ENCODE data around the gene NDOR1.

Gene NDOR1

DNA sequence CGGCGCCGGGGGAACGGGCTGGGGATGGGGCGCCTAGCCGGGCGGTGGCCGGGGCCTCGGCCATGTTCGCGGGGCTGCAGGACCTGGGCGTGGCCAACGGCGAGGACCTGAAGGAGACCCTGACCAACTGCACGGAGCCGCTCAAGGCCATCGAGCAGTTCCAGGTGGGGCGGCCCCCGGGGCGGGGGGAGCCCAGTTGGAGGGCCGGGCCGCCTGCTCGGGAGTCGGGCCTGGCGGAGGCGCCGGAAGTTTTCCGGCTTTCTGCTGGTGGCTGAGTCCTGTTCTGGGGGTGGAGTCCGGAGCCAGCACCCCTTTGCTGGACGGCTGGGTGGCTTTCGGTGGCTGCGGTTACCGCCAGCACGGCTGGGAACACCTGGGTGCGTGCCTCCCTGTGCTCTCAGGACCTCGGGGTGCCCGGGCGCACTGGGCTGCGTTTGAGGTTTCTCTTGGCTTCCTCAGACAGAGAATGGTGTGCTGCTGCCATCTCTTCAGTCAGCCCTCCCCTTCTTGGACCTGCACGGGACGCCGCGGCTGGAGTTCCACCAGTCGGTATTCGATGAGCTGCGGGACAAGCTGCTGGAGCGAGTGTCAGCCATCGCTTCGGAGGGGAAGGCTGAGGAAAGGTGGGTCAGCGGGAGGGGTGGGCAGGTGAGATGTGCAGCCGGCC is 50.1 kb downstream of the NDOR1 start:
- DNase-seq = peak in 1 of 51 donors; percentile 48

DNA sequence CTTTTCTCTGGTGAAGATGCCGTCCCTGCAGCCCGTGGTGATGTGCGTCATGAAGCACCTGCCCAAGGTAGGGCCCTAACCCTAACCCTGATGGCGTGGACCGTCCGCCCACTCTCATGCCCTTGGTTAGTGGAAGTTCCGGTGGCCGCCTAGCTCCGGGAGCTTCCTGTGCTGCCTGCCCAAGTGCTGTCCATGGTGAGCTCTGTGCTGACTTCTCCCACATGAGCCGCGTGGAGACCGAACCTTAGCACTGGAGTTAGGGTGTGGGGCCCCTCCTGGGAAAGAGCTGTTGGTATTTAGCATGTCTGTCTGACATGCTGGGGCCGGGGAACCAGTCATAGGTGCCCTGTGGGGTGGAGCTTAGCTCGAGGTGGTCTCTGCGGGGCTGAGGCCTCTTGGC is 50.9 kb downstream of the NDOR1 start:
- DNase-seq = no peak

DNA sequence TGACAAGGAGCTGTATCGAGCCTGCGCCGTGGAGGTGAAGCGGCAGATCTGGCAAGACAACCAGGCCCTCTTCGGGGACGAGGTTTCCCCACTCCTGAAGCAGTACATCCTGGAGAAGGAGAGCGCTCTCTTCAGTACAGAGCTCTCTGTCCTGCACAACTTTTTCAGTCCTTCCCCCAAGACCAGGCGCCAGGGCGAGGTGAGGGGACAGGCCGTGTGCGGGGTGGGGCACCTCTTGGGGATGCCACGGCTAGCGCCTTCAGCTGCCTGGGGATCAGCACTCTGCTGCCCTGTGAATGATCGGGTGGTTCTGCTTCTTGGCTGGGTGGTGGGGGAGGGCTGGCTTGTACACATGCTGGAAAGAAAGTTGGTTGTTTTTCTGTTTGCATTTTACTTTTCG is 51.4 kb downstream of the NDOR1 start:
- DNase-seq = no peak

DNA sequence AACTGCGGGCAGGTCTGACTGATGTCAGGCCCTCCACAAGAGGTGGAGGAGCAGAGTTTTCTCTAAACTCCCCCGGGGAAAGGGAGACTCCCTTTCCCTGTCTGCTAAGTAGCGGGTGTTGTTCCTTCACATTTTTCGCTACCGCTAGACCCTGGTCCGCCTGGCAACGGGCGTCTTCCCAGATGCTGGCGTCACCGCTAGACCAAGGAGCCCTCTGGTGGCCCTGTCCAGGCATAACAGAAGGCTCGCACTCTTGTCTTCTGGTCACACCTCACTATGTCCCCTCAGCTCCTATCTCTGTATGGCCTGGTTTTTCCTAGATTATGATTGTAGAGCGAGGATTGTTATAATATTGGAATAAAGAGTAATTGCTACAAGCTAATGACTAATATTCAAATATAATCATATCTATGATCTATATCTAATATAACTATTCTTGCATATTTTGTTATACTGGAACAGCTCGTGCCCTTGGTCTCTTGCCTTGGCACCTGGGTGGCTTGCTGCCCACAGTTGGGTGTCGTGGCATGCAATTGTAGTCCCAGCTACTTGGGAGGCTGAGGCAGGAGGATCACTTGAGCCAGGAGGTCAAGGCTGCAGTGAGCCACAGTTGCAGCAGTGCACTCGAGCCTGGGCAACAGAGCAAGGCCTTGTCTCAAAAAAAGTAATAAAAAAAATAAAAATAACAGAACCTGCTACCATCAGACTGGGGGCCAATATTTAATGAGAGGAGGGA is 56.8 kb downstream of the NDOR1 start:
- DNase-seq = peak in 10 of 51 donors; percentile 6 to 36 (median 20)

DNA sequence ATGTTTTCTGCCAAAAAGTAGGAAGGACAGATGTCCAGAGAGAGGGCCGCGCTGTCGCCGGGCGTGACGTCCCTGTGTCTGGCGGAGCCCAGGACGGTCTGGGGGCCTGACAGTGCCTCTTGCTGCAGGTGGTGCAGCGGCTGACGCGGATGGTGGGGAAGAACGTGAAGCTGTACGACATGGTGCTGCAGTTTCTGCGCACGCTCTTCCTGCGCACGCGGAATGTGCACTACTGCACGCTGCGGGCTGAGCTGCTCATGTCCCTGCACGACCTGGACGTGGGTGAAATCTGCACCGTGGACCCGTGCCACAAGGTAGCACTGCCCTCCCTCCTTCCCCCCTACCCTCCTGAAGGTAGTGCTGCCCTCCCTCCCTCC is 57.4 kb downstream of the NDOR1 start:
- no peak for DNase-seq

DNA sequence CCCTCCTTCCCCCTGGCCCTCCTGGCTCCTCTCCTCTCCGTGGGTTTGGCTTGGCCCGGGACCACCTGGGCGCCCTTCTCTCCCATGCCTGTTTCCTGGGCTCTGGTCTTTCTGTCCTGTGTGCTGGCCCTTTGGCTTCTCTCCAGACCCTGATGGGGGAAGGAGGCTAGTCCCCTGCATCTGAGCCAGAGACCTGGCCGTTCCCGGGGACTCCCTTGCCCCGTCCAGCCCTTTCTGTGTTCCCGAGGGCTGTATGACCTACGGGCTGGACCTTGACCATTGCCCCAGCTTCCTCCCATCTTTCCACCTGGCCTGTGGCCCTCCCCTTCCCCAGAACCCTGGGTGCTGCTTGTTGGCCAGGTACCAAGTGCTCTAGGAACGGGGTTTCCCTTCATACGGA is 58.0 kb downstream of the NDOR1 start:
- no peak for DNase-seq

DNA sequence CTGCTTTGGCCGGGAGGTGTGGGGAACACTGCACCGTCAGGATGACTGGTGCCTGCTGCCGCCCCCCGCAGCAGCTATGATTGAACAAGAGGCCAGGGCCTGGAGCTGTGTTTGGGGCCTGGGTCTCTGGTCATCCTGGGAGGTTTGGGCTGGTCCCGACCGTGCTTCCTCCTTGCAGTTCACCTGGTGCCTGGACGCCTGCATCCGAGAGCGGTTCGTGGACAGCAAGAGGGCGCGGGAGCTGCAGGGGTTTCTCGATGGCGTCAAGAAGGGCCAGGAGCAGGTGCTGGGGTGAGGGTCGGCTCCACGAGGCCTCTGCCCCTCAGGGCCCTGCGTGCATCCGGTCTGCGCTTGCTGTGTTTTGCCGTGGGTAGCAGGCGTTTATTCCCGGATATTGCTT is 58.6 kb downstream of the NDOR1 start:
- DNase-seq = no peak

DNA sequence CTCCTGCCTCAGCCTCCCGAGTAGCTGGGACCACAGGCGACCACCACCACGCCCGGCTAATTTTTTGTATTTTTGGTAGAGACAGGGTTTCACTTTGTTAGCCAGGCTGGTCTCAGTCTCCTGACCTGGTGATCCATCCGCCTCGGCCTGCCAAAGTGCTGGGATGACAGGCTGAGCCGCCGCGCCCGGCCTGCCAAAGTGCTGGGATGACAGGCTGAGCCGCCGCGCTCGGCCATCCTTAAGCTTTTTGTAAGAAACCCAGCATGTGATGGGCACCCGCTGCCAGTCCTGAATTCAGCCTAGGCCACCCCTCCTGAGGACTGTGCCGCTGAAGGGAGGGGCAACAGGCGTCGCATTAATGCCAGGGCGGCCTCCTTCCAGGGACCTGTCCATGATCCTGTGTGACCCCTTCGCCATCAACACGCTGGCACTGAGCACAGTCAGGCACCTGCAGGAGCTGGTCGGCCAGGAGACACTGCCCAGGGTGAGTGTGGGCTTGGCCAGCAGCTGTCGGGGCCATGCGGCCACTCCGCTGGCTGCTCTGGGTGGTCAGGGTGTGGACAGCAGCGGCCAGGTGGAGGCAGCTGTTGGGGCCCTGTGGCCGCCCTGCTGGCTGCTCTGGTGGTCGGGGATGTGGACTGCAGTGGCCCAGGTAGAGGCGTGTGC is 60.1 kb downstream of the NDOR1 start:
- DNase-seq = no peak

DNA sequence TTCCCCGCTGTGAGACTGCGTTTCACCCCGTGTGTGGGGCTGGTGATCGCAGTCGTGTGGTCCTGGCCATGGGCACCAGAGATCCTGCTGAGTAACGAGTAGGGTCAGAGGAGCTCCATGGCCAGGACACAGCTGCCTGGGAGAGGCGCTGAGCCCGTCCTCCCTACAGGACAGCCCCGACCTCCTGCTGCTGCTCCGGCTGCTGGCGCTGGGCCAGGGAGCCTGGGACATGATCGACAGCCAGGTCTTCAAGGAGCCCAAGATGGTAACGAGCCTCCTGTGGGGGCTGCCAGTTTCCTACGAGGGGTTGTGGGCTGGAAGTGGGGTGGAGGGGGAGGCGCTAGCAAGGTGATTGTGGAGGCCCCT is 60.6 kb downstream of the NDOR1 start:
- DNase-seq = no peak
